HTERT RPE-1 (cell line): Measurements from ENCODE around the gene ITGA8.
"Not testable (repeated sequence)": the region's sequence is repeated elsewhere in the genome, so short reads cannot be mapped to it uniquely, and the experiment has no call there.

Experiments
- in situ Hi-C: fragments of 300-500 bp; cut with MboI; formaldehyde crosslinking; loops from 4 replicates; pipeline ENCODE4 v1.14.3; 2020; ENCODE audit warnings: low sequenced_read_pairs

Gene ITGA8

GRCh38 chr10:15624401-15625196 lies 95.1 kb downstream of the ITGA8 start:
- in situ Hi-C loops, result no loop called here

- in situ Hi-C loops, result no loop called here
Measured at GRCh38 chr10:15620836-15621515, 98.7 kb downstream of the ITGA8 start.

GRCh38 chr10:15620337-15620736 lies 99.4 kb downstream of the ITGA8 start:
- in situ Hi-C loops, result no loop called here

- in situ Hi-C loops, result no loop called here
Measured at GRCh38 chr10:15609246-15609645, 110.5 kb downstream of the ITGA8 start.

GRCh38 chr10:15606377-15606776 lies 113.3 kb downstream of the ITGA8 start:
- in situ Hi-C loops, result no loop called here

- in situ Hi-C loops, result no loop called here
Measured at GRCh38 chr10:15605740-15606369, 113.9 kb downstream of the ITGA8 start.

- in situ Hi-C loops, result no loop called here
Measured at GRCh38 chr10:15603446-15604011, 116.2 kb downstream of the ITGA8 start.

- in situ Hi-C loops, result no loop called here
Measured at GRCh38 chr10:15601819-15602218, 117.9 kb downstream of the ITGA8 start.

GRCh38 chr10:15595260-15595659 lies 124.5 kb downstream of the ITGA8 start:
- in situ Hi-C loops, result no loop called here

- in situ Hi-C loops, result no loop called here
Measured at GRCh38 chr10:15591937-15592336, 127.8 kb downstream of the ITGA8 start.

GRCh38 chr10:15591431-15591830 lies 128.3 kb downstream of the ITGA8 start:
- in situ Hi-C loops, result no loop called here

- in situ Hi-C loops, result no loop called here
Measured at GRCh38 chr10:15588635-15589508, 130.8 kb downstream of the ITGA8 start.

- in situ Hi-C loops, result no loop called here
Measured at GRCh38 chr10:15588151-15588550, 131.6 kb downstream of the ITGA8 start.

GRCh38 chr10:15587271-15587670 lies 132.5 kb downstream of the ITGA8 start:
- in situ Hi-C loops, result no loop called here

- in situ Hi-C loops, result no loop called here
Measured at GRCh38 chr10:15585303-15585715, 134.4 kb downstream of the ITGA8 start.

- in situ Hi-C loops, result not testable (repeated sequence)
Measured at GRCh38 chr10:15582972-15583371, 136.8 kb downstream of the ITGA8 start.

GRCh38 chr10:15579605-15580004 lies 140.1 kb downstream of the ITGA8 start:
- in situ Hi-C loops, result no loop called here

GRCh38 chr10:15572531-15573045 lies 147.1 kb downstream of the ITGA8 start:
- in situ Hi-C loops, result no loop called here

- in situ Hi-C loops, result no loop called here
Measured at GRCh38 chr10:15571575-15571974, 148.1 kb downstream of the ITGA8 start.

GRCh38 chr10:15570738-15571339 lies 148.9 kb downstream of the ITGA8 start:
- in situ Hi-C loops, result no loop called here
